GM10266 (cell line): ENCODE results near the gene DNAJC17.

Experiments
- DNase-seq: peaks from one replicate; pipeline ENCODE4 v3.0.0; 2012; ENCODE audit errors: extremely low spot score
- CTCF ChIP-seq: IDR thresholded peaks from 2 replicates; pipeline ENCODE4 v1.5.1; 2012; ENCODE audit warnings: mild to moderate bottlenecking, low read depth; ENCODE audit not compliant: control insufficient read depth, insufficient read depth; ENCODE audit errors: missing control alignments

The DNAJC17 gene

GRCh38 chr15:40792394-40792793 is 14.9 kb downstream of the DNAJC17 start:
- no peak for DNase-seq
- TF ChIP-seq CTCF, result no peak

GRCh38 chr15:40790718-40791117 is 16.6 kb downstream of the DNAJC17 start:
- DNase-seq, result no peak
- no peak for TF ChIP-seq CTCF

GRCh38 chr15:40789999-40790398 is 17.3 kb downstream of the DNAJC17 start:
- DNase-seq, result no peak
- no peak for TF ChIP-seq CTCF

- TF ChIP-seq CTCF, result no peak
- no peak for DNase-seq
Observed at GRCh38 chr15:40789119-40789518, 18.2 kb downstream of the DNAJC17 start.

- no peak for TF ChIP-seq CTCF
- DNase-seq, result no peak
Observed at GRCh38 chr15:40787991-40788390, 19.3 kb downstream of the DNAJC17 start.

GRCh38 chr15:40787344-40787841 is 19.9 kb downstream of the DNAJC17 start:
- DNase-seq, result no peak
- TF ChIP-seq CTCF, result no peak

- no peak for TF ChIP-seq CTCF
- no peak for DNase-seq
Observed at GRCh38 chr15:40785814-40786213, 21.5 kb downstream of the DNAJC17 start.
